HepG2 (cell line): ENCODE data around the gene CYP4F22. TPM values are rescaled to one million over a fixed set of nuclear protein-coding genes. Genes with fewer than 3 reads are reported as not detected.

Source experiments
- ARID2 ChIP-seq: sonication (generic); formaldehyde crosslinking; IDR thresholded peaks from 2 replicates; pipeline ENCODE4 v1.8.1; 2022; ENCODE audit warnings: mild to moderate bottlenecking, missing genetic modification reagents, borderline replicate concordance
- BORCS8-MEF2B ChIP-seq: sonication (generic); formaldehyde crosslinking; IDR thresholded peaks from 2 replicates; pipeline ENCODE4 v1.8.0; 2022; ENCODE audit warnings: mild to moderate bottlenecking, missing genetic modification reagents
- FOSL2 ChIP-seq: sonication (generic); formaldehyde crosslinking; IDR thresholded peaks from 2 replicates; pipeline ENCODE4 v1.4.0; 2020; ENCODE audit warnings: missing genetic modification reagents
- GABPB1 ChIP-seq: IDR thresholded peaks from 2 replicates; pipeline ENCODE4 v1.6.1; 2016; ENCODE audit warnings: mild to moderate bottlenecking, missing genetic modification reagents, moderate library complexity, missing compliant biosample characterization
- GRHL1 ChIP-seq: sonication (generic); formaldehyde crosslinking; conservative IDR thresholded peaks from 2 replicates; pipeline ENCODE4 v1.8.0; 2022; ENCODE audit warnings: missing genetic modification reagents
- HDAC1 ChIP-seq: sonication (generic); formaldehyde crosslinking; IDR thresholded peaks from 2 replicates; pipeline ENCODE4 v1.5.1; 2020; ENCODE audit warnings: mild to moderate bottlenecking, missing genetic modification reagents
- HIC2 ChIP-seq: sonication (generic); formaldehyde crosslinking; IDR thresholded peaks from 2 replicates; pipeline ENCODE4 v1.9.0; 2022; ENCODE audit warnings: low read depth, missing genetic modification reagents
- HNF4A ChIP-seq: sonication (generic); formaldehyde crosslinking; IDR thresholded peaks from 2 replicates; pipeline ENCODE4 v1.4.0; 2020; ENCODE audit warnings: missing genetic modification reagents
- NCOA2 ChIP-seq: sonication (generic); formaldehyde crosslinking; IDR thresholded peaks from 2 replicates; pipeline ENCODE4 v1.8.0; 2022; ENCODE audit warnings: inconsistent platforms
- NFIB ChIP-seq: sonication (generic); formaldehyde crosslinking; IDR thresholded peaks from 2 replicates; pipeline ENCODE4 v1.9.0; 2021; ENCODE audit warnings: missing genetic modification reagents, mild to moderate bottlenecking, borderline replicate concordance
- NFYB ChIP-seq: sonication (generic); formaldehyde crosslinking; IDR thresholded peaks from 2 replicates; pipeline ENCODE4 v1.4.0; 2020; ENCODE audit warnings: missing genetic modification reagents
- NFYC ChIP-seq: IDR thresholded peaks from 2 replicates; pipeline ENCODE4 v1.6.1; 2016; ENCODE audit warnings: missing genetic modification reagents, missing compliant biosample characterization
- PATZ1 ChIP-seq: sonication (generic); formaldehyde crosslinking; IDR thresholded peaks from 2 replicates; pipeline ENCODE4 v1.4.0; 2020; ENCODE audit warnings: missing genetic modification reagents
- PHF21A ChIP-seq: sonication (generic); formaldehyde crosslinking; IDR thresholded peaks from 2 replicates; pipeline ENCODE4 v1.5.0; 2020; ENCODE audit warnings: mild to moderate bottlenecking, missing genetic modification reagents
- RBAK ChIP-seq: sonication (generic); formaldehyde crosslinking; IDR thresholded peaks from 2 replicates; pipeline ENCODE4 v1.5.1; 2020; ENCODE audit warnings: mild to moderate bottlenecking, missing genetic modification reagents
- SP4 ChIP-seq: sonication (generic); formaldehyde crosslinking; IDR thresholded peaks from 2 replicates; pipeline ENCODE4 v1.8.1; 2023; ENCODE audit warnings: mild to moderate bottlenecking, missing genetic modification reagents
- ZNF496 ChIP-seq: sonication (generic); formaldehyde crosslinking; IDR thresholded peaks from 2 replicates; pipeline ENCODE4 v1.8.1; 2023; ENCODE audit warnings: mild to moderate bottlenecking, moderate library complexity, missing genetic modification reagents; ENCODE audit not compliant: insufficient replicate concordance
- ZNF605 ChIP-seq: sonication (generic); formaldehyde crosslinking; IDR thresholded peaks from 2 replicates; pipeline ENCODE4 v1.8.0; 2022; ENCODE audit warnings: mild to moderate bottlenecking, missing genetic modification reagents
- ZNF687 ChIP-seq: sonication (generic); formaldehyde crosslinking; IDR thresholded peaks from 2 replicates; pipeline ENCODE4 v1.5.1; 2020; ENCODE audit warnings: mild to moderate bottlenecking, missing genetic modification reagents, moderate library complexity
- ZNF790 ChIP-seq: sonication (generic); formaldehyde crosslinking; IDR thresholded peaks from 2 replicates; pipeline ENCODE4 v1.8.0; 2022; ENCODE audit warnings: missing genetic modification reagents, mild to moderate bottlenecking, borderline replicate concordance
- ZSCAN25 ChIP-seq: sonication (generic); formaldehyde crosslinking; IDR thresholded peaks from 2 replicates; pipeline ENCODE4 v1.8.0; 2022; ENCODE audit warnings: mild to moderate bottlenecking, missing genetic modification reagents
- polyA plus RNA-seq, 8 experiments: library from polyadenylated mRNA; depleted of rRNA in 3 of 8; stranded (reverse) in 7 of 8; unstranded in 1 of 8; fragments of >200 nt; fragmentation: Illumina TruSeq in 4 of 8; extraction: Trizol in 4 of 8; gene quantifications; 2 replicates each; pipeline versions ENCODE4 v1.2.1 to v1.2.3, GENCODE V29; 2011 to 2016; ENCODE audit warnings: low read depth in 4 of 8, missing spikeins in 1 of 8, mixed read lengths in 1 of 8; ENCODE audit not compliant: insufficient read depth in 1 of 8
- total RNA-seq, 5 experiments: library from RNA; depleted of rRNA; stranded (reverse); fragments of >200 nt; fragmentation: Illumina TruSeq; extraction: Trizol; gene quantifications; 2 replicates each; pipeline ENCODE4 v1.2.3, GENCODE V29; 2016; ENCODE audit warnings: low read depth in 1 of 5

The CYP4F22 gene
- total and polyA plus RNA-seq, 2 of the 13 experiments (the other 11 are each of a cell fraction or from before 2014, with no cell fraction given): 0.05 TPM; not detected in 1

- peak; percentile 65; the same call in 1 of the 2 replicates for TF ChIP-seq ZSCAN25 (CRISPR knock-in tag)
- peak; percentile 58; the same call in 1 of the 2 replicates for TF ChIP-seq ZNF687 (CRISPR knock-in tag)
- TF ChIP-seq PHF21A (CRISPR knock-in tag): peak; percentile 16; the same call in 1 of the 2 replicates
- TF ChIP-seq NFYB: peak; percentile 44; the same call in 1 of the 2 replicates
- no peak for TF ChIP-seq NCOA2 (CRISPR knock-in tag)
- no peak for TF ChIP-seq ARID2 (CRISPR knock-in tag)
- peak; percentile 87 for TF ChIP-seq RBAK (CRISPR knock-in tag)
- TF ChIP-seq NFYC (CRISPR knock-in tag): peak; percentile 50
- no peak for TF ChIP-seq ZNF496 (CRISPR knock-in tag)
- TF ChIP-seq ZNF605: peak; percentile 72; the same call in 1 of the 2 replicates
- TF ChIP-seq GABPB1 (CRISPR knock-in tag): peak; percentile 39; the same call in 1 of the 2 replicates
- no peak for TF ChIP-seq HIC2 (CRISPR knock-in tag)
- TF ChIP-seq SP4 (CRISPR knock-in tag): 0 out of 2 replicates have a peak, but pooled peaks have one; percentile 40
- TF ChIP-seq GRHL1 (CRISPR knock-in tag): no peak
- TF ChIP-seq HDAC1 (CRISPR knock-in tag): peak; percentile 14; the same call in 1 of the 2 replicates
- 0 out of 2 replicates have a peak, but pooled peaks have one; percentile 33 for TF ChIP-seq HNF4A (CRISPR knock-in tag)
- peak; percentile 1; the same call in 1 of the 2 replicates for TF ChIP-seq FOSL2
- TF ChIP-seq NFIB (CRISPR knock-in tag): 0 out of 2 replicates have a peak, but pooled peaks have one; percentile 46
- no peak for TF ChIP-seq ZNF790 (CRISPR knock-in tag)
- peak; percentile 74 for TF ChIP-seq PATZ1 (CRISPR knock-in tag)
- 0 out of 2 replicates have a peak, but pooled peaks have one; percentile 45 for TF ChIP-seq BORCS8-MEF2B (CRISPR knock-in tag)
Measured at GRCh38 chr19:15563325-15563794, 55.0 kb downstream of the CYP4F22 start (continued).
